ENCODE data around the gene SMCO3.
A peak's percentile ranks its signal among the peaks of the same experiment; 100 is the strongest.

SMCO3 gene

DNA sequence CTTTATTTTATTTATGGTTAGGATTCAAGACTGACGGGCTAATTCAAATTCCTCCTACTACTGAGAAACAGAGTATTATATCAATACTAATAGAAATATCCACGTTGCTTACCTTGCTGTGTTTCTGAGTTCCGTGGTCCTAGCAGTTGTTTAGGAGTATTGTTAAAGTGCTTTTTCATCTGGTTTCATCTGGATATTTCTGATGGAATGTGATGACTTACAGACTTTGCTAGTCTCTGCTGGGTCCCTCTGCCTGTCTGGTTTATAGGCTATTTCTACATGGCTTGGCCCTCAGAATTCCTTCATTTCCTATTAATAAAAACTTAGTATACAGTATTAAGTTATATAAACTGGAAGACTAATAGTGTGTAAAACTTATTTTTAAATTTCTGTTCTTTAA is at the start of gene SMCO3:
Gene SMCO3, minus strand, starts transcription at position 169 of the 400 bp plus-strand sequence. CDS start 7,502 bp downstream, outside the sequence.
- no peak for DNase-seq

DNA sequence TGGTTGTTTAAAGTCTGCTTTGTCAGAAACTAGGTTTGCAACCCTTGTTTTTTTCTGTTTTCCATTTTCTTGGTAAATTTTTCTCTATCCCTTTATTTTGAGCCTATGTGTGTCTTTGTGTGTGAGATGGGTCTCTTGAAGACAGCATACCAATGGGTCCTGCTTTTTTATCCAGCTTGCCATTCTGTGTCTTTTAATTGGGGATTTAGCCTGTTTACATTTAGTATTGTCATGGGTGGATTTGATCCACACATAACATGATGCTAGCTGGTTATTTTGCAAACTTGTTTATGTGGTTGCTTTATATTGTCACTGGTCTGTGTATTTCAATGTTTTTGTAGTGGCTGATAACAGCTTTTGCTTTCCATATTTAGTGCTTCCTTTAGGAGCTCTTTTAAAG is 46.5 kb upstream of the SMCO3 start:
- DNase-seq: no peak

DNA sequence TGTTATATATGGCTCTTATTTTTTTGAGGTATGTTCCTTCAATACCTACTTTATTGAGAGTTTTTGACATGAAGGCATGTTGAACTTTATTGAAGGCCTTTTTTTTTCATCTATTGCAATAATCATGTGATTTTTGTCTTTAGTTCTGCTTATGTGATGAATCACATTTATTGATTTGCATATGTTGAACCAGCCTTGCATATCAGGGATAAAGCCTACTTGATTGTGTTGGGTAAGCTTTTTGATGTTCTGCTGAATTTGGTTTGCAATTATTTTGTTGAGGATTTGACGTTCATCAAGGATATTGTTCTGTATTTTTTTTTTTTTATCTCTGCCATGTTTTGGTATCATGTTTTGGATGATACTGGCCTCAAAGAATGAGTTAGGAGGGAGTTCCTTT is 44.5 kb upstream of the SMCO3 start:
- DNase-seq: no peak

GRCh38 chr12:14854586-14855183 is 40.7 kb upstream of the SMCO3 start:
- no peak for DNase-seq

- DNase-seq: no peak
Measured at GRCh38 chr12:14853961-14854360, 40.0 kb upstream of the SMCO3 start.

- no peak for DNase-seq
Measured at GRCh38 chr12:14852880-14853279, 38.9 kb upstream of the SMCO3 start.

DNA sequence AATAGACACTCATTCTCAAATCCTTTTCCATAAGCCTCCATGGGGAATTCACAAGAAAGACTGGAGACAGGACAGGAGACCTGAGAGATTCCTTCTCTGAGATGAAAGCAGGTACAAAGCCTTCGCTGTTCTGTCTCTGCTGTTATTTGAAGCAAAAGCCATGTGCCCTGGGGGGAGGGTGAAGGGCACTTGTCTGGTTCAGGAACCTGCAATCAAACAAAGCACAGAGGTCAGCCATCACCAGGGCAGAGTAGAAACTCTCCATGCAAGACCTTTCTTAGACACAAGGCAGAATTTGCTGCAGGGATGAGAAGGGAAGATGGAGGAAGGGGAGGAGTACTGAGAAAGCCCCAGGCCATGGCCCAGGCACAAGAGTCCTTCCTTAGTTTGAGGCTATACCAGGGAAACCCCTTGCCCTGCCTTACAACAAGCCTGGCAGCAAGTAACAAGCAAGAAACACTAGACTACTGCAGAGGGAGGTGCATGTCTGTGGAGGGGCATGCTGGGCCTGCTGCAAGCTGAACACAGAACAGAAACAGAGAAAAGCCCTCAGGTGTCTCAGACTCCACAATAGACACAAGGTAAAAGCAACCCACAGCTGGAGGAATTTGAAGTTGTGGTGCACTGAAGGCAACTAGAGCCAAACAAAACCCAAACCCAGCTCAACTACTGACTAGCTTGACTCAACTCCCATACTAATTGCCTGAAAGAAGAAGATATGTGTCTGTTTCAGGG is 37.1 kb upstream of the SMCO3 start:
- no peak for DNase-seq

GRCh38 chr12:14849661-14850060 is 35.7 kb upstream of the SMCO3 start:
- no peak for DNase-seq

DNA sequence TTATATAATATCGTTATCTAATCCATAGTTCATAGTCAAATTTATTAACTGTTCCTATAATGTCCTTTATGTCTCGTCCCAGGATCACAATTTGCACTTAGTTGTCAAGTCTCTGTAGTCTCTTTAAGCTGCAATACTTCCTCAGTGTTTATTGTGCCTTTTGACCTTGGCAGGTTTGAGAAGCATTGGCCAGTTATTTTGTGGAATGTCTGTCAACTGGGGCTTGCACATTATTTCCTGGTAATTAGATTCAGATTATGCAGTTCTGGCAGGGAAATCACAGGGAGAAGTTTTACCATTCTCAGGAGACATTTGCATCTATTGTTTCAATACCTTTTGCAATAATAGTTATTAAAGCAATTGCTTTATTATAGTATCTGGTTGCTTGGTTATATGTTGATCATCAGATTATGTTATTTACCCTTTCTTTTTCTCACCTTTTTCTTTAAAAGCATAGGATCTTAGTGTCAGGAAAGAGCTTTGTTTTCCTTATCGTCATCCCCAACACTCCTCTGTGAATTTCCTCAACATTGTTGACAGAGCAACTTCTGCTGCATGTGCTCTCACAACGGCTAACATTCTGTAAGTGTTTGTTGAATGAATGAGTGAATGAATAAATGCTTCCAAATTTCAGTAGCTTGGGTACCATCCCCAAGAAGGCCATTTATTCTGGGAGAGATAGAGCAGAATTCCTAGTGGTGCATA is 33.0 kb upstream of the SMCO3 start:
- no peak for DNase-seq

DNA sequence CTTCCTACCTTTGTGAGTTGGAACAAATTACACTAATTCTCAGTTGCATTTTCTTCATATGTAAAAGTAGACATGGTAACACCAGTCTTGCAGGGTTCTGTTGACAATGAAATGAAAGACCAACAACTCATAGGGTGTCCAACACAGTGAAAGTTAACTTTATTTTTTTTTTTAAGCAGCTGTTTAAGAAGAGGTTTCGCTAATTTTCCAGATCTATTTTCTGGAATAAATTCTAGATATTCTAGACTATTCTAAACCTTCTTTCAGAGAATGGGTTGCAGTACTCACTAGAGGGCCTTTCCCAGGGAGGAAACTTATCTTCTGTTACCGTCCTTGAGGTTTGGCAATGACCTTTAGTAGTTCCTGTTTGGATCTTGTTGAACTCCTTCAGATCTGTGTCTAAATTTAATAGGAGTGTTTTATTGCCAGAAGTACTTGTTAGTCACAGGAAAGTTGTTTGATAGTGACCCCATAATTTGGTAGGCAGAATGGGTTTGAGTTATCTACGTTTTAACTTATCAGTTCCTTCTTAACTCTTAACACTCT is 32.1 kb upstream of the SMCO3 start:
- DNase-seq: no peak

DNA sequence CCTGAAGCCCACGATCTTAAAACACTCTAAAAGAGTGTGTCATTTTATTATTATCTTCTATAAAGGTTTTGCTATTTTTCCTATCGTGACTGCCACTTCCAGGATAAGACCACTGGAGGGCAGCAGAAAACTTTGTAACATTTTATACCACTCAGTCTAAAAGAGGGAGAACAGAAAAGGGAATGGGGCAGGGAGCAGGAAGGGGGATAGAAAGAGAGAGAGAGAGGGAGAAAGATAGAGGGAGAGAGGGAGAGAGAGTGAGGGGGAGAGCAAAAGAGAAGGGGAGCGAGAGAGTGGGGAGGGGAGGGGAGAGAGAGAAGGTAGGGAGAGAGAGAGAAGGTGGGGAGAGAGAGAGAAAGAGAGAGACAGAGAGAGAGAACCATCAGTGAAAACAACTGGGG is 31.4 kb upstream of the SMCO3 start:
- DNase-seq: peak; percentile 1 to 70 (median 22)

DNA sequence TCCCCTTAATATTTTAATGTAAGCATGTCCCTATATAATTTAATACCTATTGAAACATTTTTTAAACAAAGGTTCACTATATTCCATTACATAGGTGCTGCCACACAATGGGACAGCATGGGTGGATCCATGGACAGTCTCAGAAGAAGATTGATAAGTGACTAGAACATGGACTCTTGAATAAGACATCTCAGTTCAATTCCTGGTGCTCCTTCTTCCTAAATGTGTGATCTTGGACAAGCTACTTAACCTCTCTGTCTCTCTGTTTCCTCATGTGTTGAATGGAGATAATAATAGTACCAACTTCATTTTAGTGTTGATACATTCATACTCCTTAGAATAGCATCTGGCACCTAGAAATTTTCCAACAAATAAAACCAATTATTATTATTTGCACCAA is 30.4 kb upstream of the SMCO3 start:
- no peak for DNase-seq

GRCh38 chr12:14843425-14843887 is 29.5 kb upstream of the SMCO3 start, which contains the start of gene ART4:
Gene ART4, minus strand, starts transcription at chr12:14843526. Its CDS starts 413 bp downstream, at chr12:14843113.
- no peak for DNase-seq

DNA sequence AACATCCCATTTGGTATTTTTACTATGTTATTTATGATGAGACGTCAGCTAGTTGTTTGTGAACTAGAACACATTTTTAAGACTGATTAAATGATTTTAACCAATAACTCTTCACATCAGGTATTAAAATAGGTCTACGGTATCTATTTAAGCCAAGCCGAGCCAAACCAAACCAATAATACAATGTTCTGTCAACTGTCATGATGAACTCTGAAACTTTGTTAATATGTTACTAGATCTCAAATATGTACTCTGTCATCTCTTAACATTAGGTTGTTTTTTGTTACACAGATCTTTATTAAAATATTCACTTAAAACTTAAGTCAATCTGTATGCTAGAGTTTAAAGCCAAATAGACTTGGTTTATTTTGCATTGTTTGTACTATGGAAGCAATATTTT is 28.3 kb upstream of the SMCO3 start:
- no peak for DNase-seq

DNA sequence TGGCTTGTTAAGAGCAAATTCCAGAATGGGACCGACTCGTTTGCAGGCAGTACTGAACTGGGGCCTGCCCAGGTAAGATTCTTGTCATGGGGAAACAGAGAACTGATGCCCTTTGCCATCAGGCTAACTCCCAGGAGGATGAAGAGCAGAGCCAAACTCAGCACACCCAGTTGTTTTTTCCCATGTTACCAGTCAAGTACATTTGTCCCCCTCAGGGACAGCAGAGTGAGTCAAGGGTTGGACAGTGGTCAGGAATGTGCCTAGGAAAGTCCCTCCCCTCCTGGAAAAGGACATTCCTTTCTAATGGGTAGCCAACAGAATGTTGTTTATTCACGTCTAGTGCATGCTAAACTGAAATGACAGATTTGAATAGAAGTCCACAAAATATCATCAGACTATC is 27.8 kb upstream of the SMCO3 start:
- no peak for DNase-seq

GRCh38 chr12:14840616-14841015 is 26.6 kb upstream of the SMCO3 start:
- no peak for DNase-seq

DNA sequence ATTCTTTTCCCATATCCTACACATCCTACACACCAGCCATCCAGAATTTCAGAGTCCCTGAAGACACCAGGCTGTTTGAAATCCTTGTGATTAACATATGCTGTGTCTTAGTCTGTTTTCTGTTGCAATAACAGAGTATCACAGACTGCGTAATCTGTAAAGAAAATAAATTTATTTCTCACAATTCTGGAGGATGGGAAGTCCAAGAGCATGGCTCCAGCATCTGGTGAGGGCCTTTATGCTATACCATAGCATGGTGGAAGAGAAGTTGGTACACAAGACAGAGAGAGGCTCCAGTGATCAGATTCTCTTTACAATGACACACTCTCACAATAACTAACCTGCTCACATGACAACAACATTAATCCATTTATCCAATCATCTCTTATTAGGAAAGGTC is 25.3 kb upstream of the SMCO3 start:
- DNase-seq: no peak

GRCh38 chr12:14836336-14837210 is 22.6 kb upstream of the SMCO3 start:
- no peak for DNase-seq

GRCh38 chr12:14834509-14834908 is 20.5 kb upstream of the SMCO3 start:
- DNase-seq: no peak

- DNase-seq: no peak
Measured at GRCh38 chr12:14833952-14834351, 20.0 kb upstream of the SMCO3 start.

DNA sequence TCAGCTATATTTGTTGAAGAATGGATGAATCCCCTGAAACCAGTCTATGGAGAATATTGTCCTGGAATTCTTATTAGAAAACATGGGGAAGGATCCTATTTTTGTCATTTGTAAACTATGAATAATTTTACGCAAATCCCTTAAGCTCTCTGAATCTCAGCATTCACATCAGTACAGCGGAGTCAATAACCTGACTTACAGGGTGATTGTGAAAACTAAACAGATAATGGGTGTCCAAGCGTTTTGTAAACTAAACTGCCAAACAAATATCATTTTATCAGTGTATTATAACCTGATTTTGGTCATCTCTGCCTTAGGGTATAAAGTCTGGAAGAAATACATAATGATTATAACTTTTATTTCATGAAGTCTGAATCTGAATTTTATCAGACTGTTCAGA is 19.4 kb upstream of the SMCO3 start:
- no peak for DNase-seq

GRCh38 chr12:14828892-14829291 is 14.9 kb upstream of the SMCO3 start:
- no peak for DNase-seq

GRCh38 chr12:14827043-14827442 is 13.1 kb upstream of the SMCO3 start:
- no peak for DNase-seq
